Natural killer cell treated with Interleukin-12 subunit alpha and Interleukin-12 subunit beta and Interleukin-15 and Interleukin-18, amount 100 ng/mL, for 72 hours (primary cell): ENCODE results near the gene UBAC2. TPM values are rescaled to one million over a fixed set of nuclear protein-coding genes. Genes with fewer than 3 reads are reported as not detected.
A peak's percentile ranks its signal among the peaks of the same experiment; 100 is the strongest.

Source experiments
- ATAC-seq, 2 donors: fragments of 150-1000 bp; cut with Tn5 transposase in 1 of 2; sonication (Bioruptor Pico), chemical (Tn5 transposase) in 1 of 2; 2 replicates each; pipeline ENCODE4 v1.10.0; 2021
- DNase-seq: peaks from one replicate; pipeline ENCODE4 v3.0.0; 2022; ENCODE audit warnings: low spot score
- H3K27ac Mint-ChIP-seq, 2 donors: 1 replicate in 1 of 2; 2 replicates in 1 of 2; pipeline ENCODE4 v1.8.0; 2022; ENCODE audit warnings: mixed read lengths in 2 of 2, mild to moderate bottlenecking in 1 of 2, moderate library complexity in 1 of 2
- H3K27me3 Mint-ChIP-seq, 2 donors: 1 replicate in 1 of 2; 2 replicates in 1 of 2; pipeline ENCODE4 v1.8.0; 2022; ENCODE audit warnings: mixed read lengths in 2 of 2
- H3K36me3 Mint-ChIP-seq: one replicate; pipeline ENCODE4 v1.8.0; 2022; ENCODE audit warnings: mixed read lengths
- H3K4me1 Mint-ChIP-seq, 2 donors: 1 replicate in 1 of 2; 2 replicates in 1 of 2; pipeline ENCODE4 v1.8.0; 2022; ENCODE audit warnings: low read depth in 2 of 2, mixed read lengths in 2 of 2, mild to moderate bottlenecking in 1 of 2
- H3K4me3 Mint-ChIP-seq: one replicate; pipeline ENCODE4 v1.8.0; 2022; ENCODE audit warnings: mixed read lengths
- H3K9me3 Mint-ChIP-seq: 2 replicates; pipeline ENCODE4 v1.8.0; 2022; ENCODE audit warnings: mixed read lengths
- total RNA-seq, 2 donors: library from RNA; stranded (reverse); gene quantifications; one replicate each; pipeline ENCODE4 v1.2.3, GENCODE V29; 2022

Gene UBAC2
- total RNA-seq, 2 donors from 2014 or later = 55.9 to 58.0 TPM

GRCh38 chr13:99165753-99166587 lies 34.7 kb upstream of the UBAC2 start:
- Mint-ChIP-seq H3K36me3 (no peaks in the 10 kb centered on the region), H3K27me3 (peaks cover 7 to 14% of the 10 kb centered on the region in 2 donors), H3K4me3 (no peak overlapping the region), H3K4me1 (no peaks in the 10 kb centered on the region), H3K9me3 (no peaks in the 10 kb centered on the region), H3K27ac (no peak overlapping the region)
- ATAC-seq = no peak
- no peak for DNase-seq

GRCh38 chr13:99172951-99173350 lies 27.7 kb upstream of the UBAC2 start:
- Mint-ChIP-seq H3K4me1 (peaks cover 0 to 6% of the 10 kb centered on the region in 2 donors), H3K27me3 (peaks cover 22 to 29% of the 10 kb centered on the region in 2 donors), H3K27ac (no peak overlapping the region), H3K4me3 (no peak overlapping the region), H3K9me3 (no peaks in the 10 kb centered on the region), H3K36me3 (no peaks in the 10 kb centered on the region)
- ATAC-seq = no peak
- DNase-seq = no peak

- no peaks in the 10 kb centered on the region for H3K9me3 Mint-ChIP-seq
- H3K36me3 Mint-ChIP-seq = no peaks in the 10 kb centered on the region
- H3K27me3 Mint-ChIP-seq = peaks cover 26 to 29% of the 10 kb centered on the region in 2 donors
- peaks cover 0 to 9% of the 10 kb centered on the region in 2 donors for H3K4me1 Mint-ChIP-seq
- no peak overlapping the region for H3K4me3 Mint-ChIP-seq
- no peak for DNase-seq
- no peak for ATAC-seq
- no peak overlapping the region for H3K27ac Mint-ChIP-seq
Observed at GRCh38 chr13:99173606-99174005, 27.0 kb upstream of the UBAC2 start.

- H3K36me3 Mint-ChIP-seq = no peaks in the 10 kb centered on the region
- DNase-seq (no peak), ATAC-seq (no peak)
- H3K27me3 Mint-ChIP-seq = peaks cover 23 to 25% of the 10 kb centered on the region in 2 donors
- H3K9me3 Mint-ChIP-seq = no peaks in the 10 kb centered on the region
- H3K4me3 Mint-ChIP-seq = no peak overlapping the region
- peaks cover 0 to 9% of the 10 kb centered on the region in 2 donors for H3K4me1 Mint-ChIP-seq
- H3K27ac Mint-ChIP-seq = no peak overlapping the region
Observed at GRCh38 chr13:99174533-99175100, 26.0 kb upstream of the UBAC2 start.

GRCh38 chr13:99176309-99177276 lies 24.1 kb upstream of the UBAC2 start:
- Mint-ChIP-seq H3K4me1 (peaks cover 0 to 9% of the 10 kb centered on the region in 2 donors), H3K9me3 (no peaks in the 10 kb centered on the region), H3K27me3 (peaks cover 18 to 21% of the 10 kb centered on the region in 2 donors), H3K27ac (no peak overlapping the region), H3K36me3 (peaks cover 3% of the 10 kb centered on the region), H3K4me3 (peak overlapping the region; percentile 8)
- ATAC-seq = peak; percentile 84 to 89
- DNase-seq = peak; percentile 76

- Mint-ChIP-seq H3K4me1 (peaks cover 0 to 9% of the 10 kb centered on the region in 2 donors), H3K4me3 (no peak overlapping the region), H3K27me3 (peaks cover 8 to 14% of the 10 kb centered on the region in 2 donors), H3K36me3 (peaks cover 6% of the 10 kb centered on the region), H3K9me3 (no peaks in the 10 kb centered on the region), H3K27ac (peak overlapping the region in 1 of 2 donors; percentile 28)
- ATAC-seq (no peak), DNase-seq (no peak)
Observed at GRCh38 chr13:99178636-99179035, 22.0 kb upstream of the UBAC2 start.

- H3K4me1 Mint-ChIP-seq = peaks cover 0 to 9% of the 10 kb centered on the region in 2 donors
- no peak for ATAC-seq
- no peak overlapping the region for H3K27ac Mint-ChIP-seq
- H3K9me3 Mint-ChIP-seq = no peaks in the 10 kb centered on the region
- peaks cover 8 to 9% of the 10 kb centered on the region in 2 donors for H3K27me3 Mint-ChIP-seq
- no peak for DNase-seq
- no peak overlapping the region for H3K4me3 Mint-ChIP-seq
- H3K36me3 Mint-ChIP-seq = peaks cover 6% of the 10 kb centered on the region
Observed at GRCh38 chr13:99179460-99179859, 21.2 kb upstream of the UBAC2 start.

GRCh38 chr13:99182439-99182838 lies 18.2 kb upstream of the UBAC2 start:
- DNase-seq = no peak
- Mint-ChIP-seq H3K27ac (no peak overlapping the region), H3K4me3 (no peak overlapping the region), H3K9me3 (no peaks in the 10 kb centered on the region), H3K36me3 (peaks cover 6% of the 10 kb centered on the region), H3K27me3 (peaks cover 0 to 7% of the 10 kb centered on the region in 2 donors), H3K4me1 (peaks cover 0 to 3% of the 10 kb centered on the region in 2 donors)
- ATAC-seq = no peak

- H3K4me1 Mint-ChIP-seq = no peaks in the 10 kb centered on the region
- ATAC-seq = no peak
- H3K27me3 Mint-ChIP-seq = peaks cover 0 to 4% of the 10 kb centered on the region in 2 donors
- H3K27ac Mint-ChIP-seq = no peak overlapping the region
- H3K4me3 Mint-ChIP-seq = no peak overlapping the region
- H3K36me3 Mint-ChIP-seq = peaks cover 6% of the 10 kb centered on the region
- no peak for DNase-seq
- no peaks in the 10 kb centered on the region for H3K9me3 Mint-ChIP-seq
Observed at GRCh38 chr13:99185606-99186005, 15.0 kb upstream of the UBAC2 start.

GRCh38 chr13:99190147-99190985 lies 10.3 kb upstream of the UBAC2 start:
- Mint-ChIP-seq H3K4me3 (no peak overlapping the region), H3K27ac (no peak overlapping the region), H3K36me3 (no peaks in the 10 kb centered on the region), H3K4me1 (peaks cover 0 to 7% of the 10 kb centered on the region in 2 donors), H3K9me3 (no peaks in the 10 kb centered on the region), H3K27me3 (peaks cover 0 to 4% of the 10 kb centered on the region in 2 donors)
- DNase-seq = no peak
- ATAC-seq = no peak

GRCh38 chr13:99191336-99191899 lies 9.2 kb upstream of the UBAC2 start:
- Mint-ChIP-seq H3K27ac (no peak overlapping the region), H3K36me3 (no peaks in the 10 kb centered on the region), H3K4me1 (peaks cover 0 to 7% of the 10 kb centered on the region in 2 donors), H3K4me3 (no peak overlapping the region), H3K9me3 (no peaks in the 10 kb centered on the region), H3K27me3 (peaks cover 0 to 4% of the 10 kb centered on the region in 2 donors)
- DNase-seq = no peak
- no peak for ATAC-seq

GRCh38 chr13:99191900-99192399 lies 8.7 kb upstream of the UBAC2 start:
- no peak overlapping the region for H3K27ac Mint-ChIP-seq
- no peak overlapping the region for H3K4me3 Mint-ChIP-seq
- no peaks in the 10 kb centered on the region for H3K36me3 Mint-ChIP-seq
- no peaks in the 10 kb centered on the region for H3K9me3 Mint-ChIP-seq
- H3K4me1 Mint-ChIP-seq = peaks cover 0 to 7% of the 10 kb centered on the region in 2 donors
- peak in 1 of 2 donors; percentile 32 for ATAC-seq
- H3K27me3 Mint-ChIP-seq = peaks cover 0 to 4% of the 10 kb centered on the region in 2 donors
- no peak for DNase-seq
